Kidney (tissue), 14 donors: ENCODE measurements around the gene UBC. TPM values are rescaled to one million over a fixed set of nuclear protein-coding genes. Genes with fewer than 3 reads are reported as not detected.
A peak's percentile ranks its signal among the peaks of the same experiment; 100 is the strongest.
"Not testable (repeated sequence)": the region's sequence is repeated elsewhere in the genome, so short reads cannot be mapped to it uniquely, and the experiment has no call there.

Experiments used
- DNase-seq, 5 donors: peaks; one replicate each; pipeline ENCODE4 v3.0.0-alpha.2; 2013 to 2020
- FAIRE-seq: peaks from 2 replicates; lab custom pipeline; 2012; peaks lifted over from hg19 to GRCh38; lab: Jason Lieb, UNC
- H3K27ac ChIP-seq, 2 donors: one replicate each; pipeline ENCODE4 v1.7.0; 2013; ENCODE audit warnings: low read depth in 2 of 2, low read length in 2 of 2, inconsistent platforms in 1 of 2
- H3K27me3 ChIP-seq: one replicate; pipeline ENCODE4 v1.7.1; 2013; ENCODE audit warnings: low read length, inconsistent platforms; ENCODE audit not compliant: control insufficient read depth, insufficient read depth
- H3K36me3 ChIP-seq, 3 donors: one replicate each; pipeline versions ENCODE4 v1.7.0 to v1.7.1; 2013; ENCODE audit warnings: low read length in 3 of 3, control low read depth in 1 of 3, inconsistent platforms in 1 of 3; ENCODE audit not compliant: insufficient read depth in 3 of 3, control insufficient read depth in 2 of 3
- H3K4me1 ChIP-seq, 3 donors: one replicate each; pipeline versions ENCODE4 v1.7.0 to v1.7.1; 2013; ENCODE audit warnings: low read length in 3 of 3, inconsistent platforms in 1 of 3, low read depth in 1 of 3; ENCODE audit not compliant: control insufficient read depth in 2 of 3, insufficient read depth in 2 of 3
- H3K4me3 ChIP-seq, 3 donors: one replicate each; pipeline versions ENCODE4 v1.7.0 to v1.8.1; 2013; ENCODE audit warnings: low read length in 3 of 3, control low read depth in 1 of 3, inconsistent platforms in 1 of 3
- H3K9ac ChIP-seq, 3 donors: one replicate each; pipeline versions ENCODE4 v1.7.0 to v1.7.1; 2013; ENCODE audit warnings: low read length in 3 of 3, control low read depth in 1 of 3, inconsistent platforms in 1 of 3
- H3K9me3 ChIP-seq, 3 donors: one replicate each; pipeline versions ENCODE4 v1.7.0 to v1.7.1; 2013; ENCODE audit warnings: low read length in 3 of 3, control low read depth in 1 of 3, inconsistent platforms in 1 of 3; ENCODE audit not compliant: control insufficient read depth in 2 of 3, insufficient read depth in 1 of 3
- CTCF ChIP-seq: IDR thresholded peaks from 3 replicates; pipeline ENCODE4 v1.5.1; 2012; ENCODE audit warnings: mild to moderate bottlenecking, moderate library complexity, borderline replicate concordance; ENCODE audit not compliant: insufficient read depth; ENCODE audit errors: extremely low read depth
- intact Hi-C: fragments of 100-400 bp; cut with DNase I; formaldehyde crosslinking; loops from one replicate; pipeline ENCODE4 v1.11.1; 2022
- polyA plus RNA-seq: library from polyadenylated mRNA; stranded (reverse); fragments of 350-450 nt; fragmentation: Illumina TruSeq; extraction: RNeasy Lipid Tissue Mini Kit (QIAGEN cat#74804); gene quantifications from one replicate; pipeline ENCODE4 v1.2.3, GENCODE V29; 2014; ENCODE audit warnings: low read depth, low replicate concordance; ENCODE audit not compliant: insufficient read depth
- total RNA-seq: library from RNA; stranded (reverse); fragmentation: NEBNext Ultra II Directional; extraction: Animal tissue kit (Norgen Biotek cat#: 25700); gene quantifications from one replicate; pipeline ENCODE4 v1.2.1, GENCODE V29; 2021
- donor health status: control.
- donor health status: control.
- donor health status: control.
- donor health status: control.
- donor health status: control.
- donor health status: DM: yes; HTN: yes; CAD: no.
- donor health status: Normal renal cell carcinoma (clear cell type).

UBC gene
- total and polyA plus RNA-seq, 2 donors from 2014 or later: 952 to 1,132 TPM

GRCh38 chr12:124928095-124928911 is 13.9 kb upstream of the UBC start:
- no peaks in the 10 kb centered on the region for H3K36me3 ChIP-seq
- no peak for FAIRE-seq
- peak overlapping the region; percentile 82 to 90 for H3K27ac ChIP-seq
- H3K4me1 ChIP-seq: peaks cover 0 to 6% (median 6%) of the 10 kb centered on the region in 3 donors
- H3K9me3 ChIP-seq: no peaks in the 10 kb centered on the region
- peak overlapping the region; percentile 65 to 97 (median 91) for H3K4me3 ChIP-seq
- peak; percentile 76 to 96 (median 85) for DNase-seq
- peak overlapping the region; percentile 9 to 98 (median 94) for H3K9ac ChIP-seq
- intact Hi-C loops: no loop called here
- TF ChIP-seq CTCF: no peak
- no peaks in the 10 kb centered on the region for H3K27me3 ChIP-seq

- peak; percentile 95 to 97 (median 96) for DNase-seq
- no peak for TF ChIP-seq CTCF
- no peaks in the 10 kb centered on the region for H3K36me3 ChIP-seq
- H3K4me3 ChIP-seq: peak overlapping the region; percentile 65 to 97 (median 91)
- peak overlapping the region; percentile 21 to 98 (median 94) for H3K9ac ChIP-seq
- peak overlapping the region; percentile 82 to 90 for H3K27ac ChIP-seq
- no peaks in the 10 kb centered on the region for H3K27me3 ChIP-seq
- FAIRE-seq: peak; percentile 59
- intact Hi-C loops: no loop called here
- no peaks in the 10 kb centered on the region for H3K9me3 ChIP-seq
- peaks cover 0 to 6% (median 6%) of the 10 kb centered on the region in 3 donors for H3K4me1 ChIP-seq
Measured at GRCh38 chr12:124927201-124928094, 13.0 kb upstream of the UBC start.

- H3K4me3 ChIP-seq, H3K27ac ChIP-seq, DNase-seq, H3K36me3 ChIP-seq, H3K9me3 ChIP-seq, H3K4me1 ChIP-seq, intact Hi-C loops, H3K27me3 ChIP-seq, H3K9ac ChIP-seq, FAIRE-seq: not testable (repeated sequence)
Measured at GRCh38 chr12:124925782-124926181, 11.3 kb upstream of the UBC start.

- H3K27me3 ChIP-seq: no peaks in the 10 kb centered on the region
- no peak for DNase-seq
- intact Hi-C loops: no loop called here
- H3K27ac ChIP-seq: no peak overlapping the region
- H3K9me3 ChIP-seq: no peaks in the 10 kb centered on the region
- H3K4me1 ChIP-seq: peaks cover 0 to 13% (median 6%) of the 10 kb centered on the region in 3 donors
- no peak for TF ChIP-seq CTCF
- no peak overlapping the region for H3K9ac ChIP-seq
- no peaks in the 10 kb centered on the region for H3K36me3 ChIP-seq
- FAIRE-seq: no peak
- no peak overlapping the region for H3K4me3 ChIP-seq
Measured at GRCh38 chr12:124925117-124925516, 10.7 kb upstream of the UBC start.
